GM19397 (cell line): ENCODE data around the gene ST3GAL3.
A peak's percentile ranks its signal among the peaks of the same experiment; 100 is the strongest.

Experiments used
- ATAC-seq: cut with Tn5 transposase; IDR thresholded peaks from one replicate; pipeline ENCODE4 v1.9.1; 2021; ENCODE audit warnings: mild to moderate bottlenecking, moderate library complexity; ENCODE audit not compliant: unreplicated experiment

The ST3GAL3 gene

DNA sequence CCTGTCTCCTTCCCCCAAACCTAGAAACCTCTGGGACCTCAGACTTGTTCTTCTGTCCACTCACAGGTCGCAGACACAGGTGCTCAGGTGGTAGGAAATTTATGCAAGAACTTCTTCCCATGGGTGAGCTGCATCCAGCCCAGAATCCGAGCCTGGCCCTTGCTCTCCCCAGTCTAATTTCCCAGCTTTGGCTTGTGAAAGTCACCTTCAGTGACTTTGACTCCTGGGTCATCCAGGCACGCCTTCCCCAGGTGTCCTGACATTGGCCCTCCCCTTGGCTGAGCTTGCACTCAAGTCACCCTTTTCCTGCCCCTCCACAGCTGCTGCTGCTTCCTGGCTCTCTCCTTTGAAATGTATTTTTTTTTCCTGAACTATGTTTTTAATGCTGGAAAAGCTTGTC, 246.0 kb downstream of the ST3GAL3 start:
- ATAC-seq, result no peak

- ATAC-seq, result no peak
Measured at GRCh38 chr1:43954036-43954435, 246.7 kb downstream of the ST3GAL3 start.

DNA sequence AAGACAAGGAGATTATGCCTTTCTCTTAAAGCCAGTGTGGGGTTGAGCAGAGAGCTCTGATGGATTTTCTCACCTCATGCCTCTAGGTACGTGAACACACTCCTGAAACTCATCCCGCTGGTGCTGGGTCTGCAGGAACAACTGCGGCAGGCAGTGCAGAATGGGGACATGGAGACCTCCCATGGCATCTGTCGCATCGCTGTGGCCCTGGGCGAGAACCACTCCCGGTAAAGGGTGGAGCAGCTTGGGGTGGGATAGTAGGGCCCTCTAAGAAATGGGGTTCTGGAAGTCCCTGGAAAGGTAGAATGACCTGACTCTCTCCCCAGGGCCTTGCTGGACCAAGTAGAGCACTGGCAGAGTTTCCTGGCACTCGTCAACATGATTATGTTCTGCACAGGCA, 248.9 kb downstream of the ST3GAL3 start:
- no peak for ATAC-seq

DNA sequence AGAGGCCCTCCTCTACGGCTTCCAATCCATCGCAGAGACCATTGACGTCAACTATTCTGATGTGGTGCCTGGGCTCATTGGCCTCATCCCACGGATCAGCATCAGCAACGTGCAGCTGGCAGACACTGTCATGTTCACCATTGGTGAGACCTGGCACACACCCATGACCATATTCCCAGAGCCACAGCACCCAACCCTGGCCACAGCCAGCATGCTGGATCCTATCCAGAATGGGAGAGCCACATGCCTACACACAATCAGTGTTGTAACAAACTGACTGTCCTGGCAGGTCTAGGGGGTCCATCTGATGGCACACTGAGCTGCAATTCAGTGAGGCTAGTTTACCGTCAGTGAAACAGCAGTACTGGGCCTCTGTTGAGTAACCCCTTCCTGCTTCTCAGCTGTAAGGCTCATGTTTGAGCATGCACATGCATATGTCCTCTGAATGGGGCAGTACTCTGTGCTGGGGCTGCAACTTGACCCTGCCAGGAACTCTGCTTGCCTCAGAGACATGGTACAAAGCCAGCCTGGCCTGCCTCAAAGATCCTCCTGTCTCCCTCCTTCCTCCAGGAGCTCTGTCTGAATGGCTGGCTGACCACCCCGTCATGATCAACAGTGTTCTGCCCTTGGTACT, 250.2 kb downstream of the ST3GAL3 start:
- ATAC-seq, result no peak

DNA sequence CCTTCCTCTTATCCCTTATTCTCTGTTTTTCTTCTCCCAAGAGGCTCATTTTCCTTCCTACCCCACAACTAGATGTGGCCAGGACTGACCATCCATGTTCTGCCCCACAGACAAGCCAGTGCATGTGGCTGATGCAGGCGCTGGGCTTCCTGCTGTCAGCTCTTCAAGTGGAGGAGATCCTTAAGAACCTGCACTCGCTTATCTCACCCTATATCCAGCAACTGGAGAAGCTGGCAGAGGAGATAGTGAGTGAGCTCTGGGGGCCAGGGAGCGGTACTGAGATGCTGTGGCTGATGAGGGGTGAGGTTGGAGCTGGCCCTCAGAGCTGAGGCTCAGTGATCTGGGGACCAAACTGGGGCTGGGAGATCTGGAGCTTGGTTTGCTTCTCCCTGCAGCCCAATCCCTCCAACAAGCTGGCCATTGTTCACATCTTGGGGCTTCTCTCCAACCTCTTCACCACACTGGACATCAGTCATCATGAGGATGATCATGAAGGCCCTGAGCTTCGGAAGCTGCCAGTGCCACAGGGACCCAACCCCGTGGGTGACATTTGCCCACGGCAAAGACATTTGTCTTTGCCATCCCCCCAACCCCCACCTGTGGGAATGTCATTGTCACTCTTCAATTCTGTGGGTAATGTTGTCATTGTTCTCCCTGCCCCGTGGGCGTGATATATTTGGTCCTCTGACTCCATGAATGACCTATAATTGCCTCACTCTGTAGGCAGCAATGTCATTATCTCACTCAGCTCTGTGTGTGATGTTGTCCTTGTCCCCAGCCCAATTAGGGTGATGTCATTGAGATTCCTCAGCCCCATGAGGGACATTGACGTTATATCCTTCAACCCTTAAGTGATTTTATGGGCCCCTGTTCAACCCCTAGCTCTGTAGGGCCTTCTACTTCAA, 251.3 kb downstream of the ST3GAL3 start:
- ATAC-seq, result no peak

- no peak for ATAC-seq
Measured at GRCh38 chr1:43960798-43961197, 253.5 kb downstream of the ST3GAL3 start.

- no peak for ATAC-seq
Measured at GRCh38 chr1:43961692-43962091, 254.4 kb downstream of the ST3GAL3 start.

GRCh38 chr1:43962324-43962723, 255.0 kb downstream of the ST3GAL3 start:
- ATAC-seq, result no peak

- no peak for ATAC-seq
Measured at GRCh38 chr1:43963006-43963405, 255.7 kb downstream of the ST3GAL3 start.

GRCh38 chr1:43963890-43964289, 256.6 kb downstream of the ST3GAL3 start:
- ATAC-seq, result no peak

DNA sequence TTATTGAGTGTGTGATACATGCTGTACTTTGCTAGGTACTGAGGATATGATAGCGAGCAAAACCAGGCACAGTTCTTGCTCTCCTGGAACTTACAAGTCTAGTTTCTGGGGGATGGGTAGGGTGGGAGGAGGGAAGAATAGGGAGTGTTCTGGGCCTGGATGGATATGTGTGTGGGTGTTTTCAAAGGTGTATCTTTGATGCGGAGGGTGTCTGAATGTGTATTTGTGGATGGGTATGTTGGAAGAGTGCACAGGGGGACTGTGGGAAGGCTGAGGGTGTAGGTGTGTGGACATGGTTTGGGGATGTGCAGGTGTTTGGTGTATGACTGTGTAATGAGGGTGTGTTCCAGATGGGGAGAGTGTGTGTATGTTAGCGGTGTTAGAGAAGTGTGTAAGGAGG, 258.0 kb downstream of the ST3GAL3 start:
- no peak for ATAC-seq

GRCh38 chr1:43968348-43968948, 261.1 kb downstream of the ST3GAL3 start:
- no peak for ATAC-seq

- peak; percentile 3 for ATAC-seq
Measured at GRCh38 chr1:43969416-43969745, 262.0 kb downstream of the ST3GAL3 start.

DNA sequence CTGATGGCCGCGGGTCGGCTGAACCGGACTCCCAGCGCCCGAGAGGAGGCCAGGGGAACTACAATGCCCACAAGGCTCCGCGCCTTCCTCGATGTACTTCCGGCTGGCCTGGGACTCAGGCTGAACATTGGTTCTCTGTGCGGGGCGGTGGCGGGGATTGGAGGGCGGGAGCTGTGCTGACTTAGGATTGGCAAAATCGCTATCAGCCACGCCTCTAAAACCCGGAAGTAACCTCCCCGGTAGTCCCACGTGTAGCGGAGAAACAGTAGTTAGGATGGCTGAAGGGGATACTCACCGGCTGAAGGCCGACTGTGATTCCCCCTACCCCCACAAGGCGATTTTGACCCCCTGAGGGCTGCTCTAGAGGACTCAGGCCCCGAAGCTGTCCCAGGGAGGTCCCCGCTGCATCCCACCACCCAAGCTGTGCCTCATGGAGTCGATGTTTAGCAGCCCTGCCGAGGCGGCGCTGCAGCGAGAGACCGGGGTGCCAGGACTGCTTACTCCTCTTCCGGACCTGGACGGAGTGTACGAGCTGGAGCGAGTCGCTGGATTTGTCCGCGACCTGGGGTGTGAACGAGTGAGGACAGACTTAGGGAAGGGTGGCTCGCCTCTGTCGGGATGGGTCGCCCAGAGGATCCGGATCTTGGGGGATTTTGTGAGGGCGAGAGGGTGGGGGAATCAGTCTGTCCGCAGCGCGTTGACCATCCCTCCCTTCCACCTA, 262.6 kb downstream of the ST3GAL3 start, which contains the start of gene DPH2:
Gene DPH2, plus strand, starts transcription at position 265 of the 721 bp plus-strand sequence. Its CDS starts 166 bp downstream, at position 431.
- peak; percentile 86 for ATAC-seq

GRCh38 chr1:43970502-43970901, 263.2 kb downstream of the ST3GAL3 start:
- no peak for ATAC-seq

GRCh38 chr1:43970911-43971310, 263.6 kb downstream of the ST3GAL3 start:
- ATAC-seq, result no peak

- no peak for ATAC-seq
Measured at GRCh38 chr1:43971336-43971980, 264.1 kb downstream of the ST3GAL3 start.

DNA sequence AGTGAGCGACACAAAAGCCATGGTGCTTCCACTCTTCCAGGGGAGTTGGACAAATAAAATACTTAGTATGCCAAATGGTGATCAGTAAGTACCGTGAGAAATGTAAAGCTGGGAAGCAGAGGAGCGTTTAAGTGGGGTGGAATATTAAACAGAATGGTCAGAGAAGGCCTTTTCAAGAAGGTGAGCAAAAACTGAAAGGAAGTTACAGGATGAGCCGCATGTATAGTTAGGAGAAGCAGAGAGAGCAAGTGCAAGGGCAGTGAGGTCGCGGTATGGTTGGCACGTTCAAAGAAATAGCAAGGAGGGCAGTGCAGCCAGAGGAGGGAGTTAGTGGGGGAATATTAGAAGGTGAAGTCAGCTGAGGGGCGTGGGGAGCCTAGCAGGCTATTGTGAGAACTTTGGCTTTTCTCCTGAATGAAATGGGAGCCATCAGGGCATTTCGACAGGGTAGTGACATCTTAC, 266.7 kb downstream of the ST3GAL3 start:
- no peak for ATAC-seq

DNA sequence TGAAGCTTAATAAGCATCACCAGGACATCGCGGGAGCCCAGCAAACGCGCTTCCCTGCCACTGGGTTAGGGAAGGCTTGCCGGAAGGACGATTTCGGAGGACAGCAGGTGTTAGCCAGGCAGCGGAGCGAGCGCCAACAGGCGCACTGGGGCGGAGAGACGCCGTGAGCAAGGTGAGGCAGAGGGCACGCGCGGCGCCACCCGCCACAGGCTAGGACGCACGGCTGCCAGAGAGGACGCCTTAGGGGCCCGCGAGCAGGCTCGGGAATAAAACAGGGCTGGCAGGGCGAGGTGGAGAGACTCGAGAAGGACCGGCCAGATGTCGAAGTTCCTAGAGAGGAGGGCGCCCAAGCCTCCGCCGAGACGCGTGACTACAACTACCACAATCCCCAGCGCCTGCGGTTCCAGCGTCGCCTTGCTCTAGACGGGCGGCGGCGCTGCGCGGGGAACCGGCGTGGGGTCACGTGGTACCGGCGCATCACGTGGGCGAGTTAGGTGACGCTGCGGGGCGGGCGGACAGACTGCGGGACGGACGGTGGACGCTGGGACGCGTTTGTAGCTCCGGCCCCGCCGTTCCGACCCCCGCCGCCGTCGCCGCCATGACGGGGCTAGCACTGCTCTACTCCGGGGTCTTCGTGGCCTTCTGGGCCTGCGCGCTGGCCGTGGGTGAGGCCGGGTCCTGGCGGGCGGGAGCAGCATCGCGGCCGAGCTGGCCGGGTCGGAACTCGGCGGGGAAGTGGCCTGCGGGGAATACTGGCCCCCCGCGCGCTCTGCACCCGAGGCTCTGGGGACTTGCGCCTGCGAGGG, 267.3 kb downstream of the ST3GAL3 start, which contains the start of gene ATP6V0B:
Gene ATP6V0B, plus strand, starts transcription at position 518 of the 806 bp plus-strand sequence. Its CDS starts 81 bp downstream, at position 599.
- peak; percentile 66 for ATAC-seq
